ENCODE results near the gene CFAP74.

The CFAP74 gene

GRCh38 chr1:2000850-2001249 lies 2.7 kb downstream of the CFAP74 start:
- no peak for DNase-seq (ENCODE audit: extremely low read depth, low read depth)
- no peak for TF ChIP-seq CTCF (IDR thresholded peaks at IDR 0.05; ENCODE audit: low read depth, low read length)

GRCh38 chr1:2000432-2000831 lies 3.2 kb downstream of the CFAP74 start:
- DNase-seq (ENCODE audit: extremely low read depth, low read depth) = no peak
- no peak for TF ChIP-seq CTCF (IDR thresholded peaks at IDR 0.05; ENCODE audit: low read depth, low read length)

- DNase-seq (ENCODE audit: extremely low read depth, low read depth) = no peak
- TF ChIP-seq CTCF (IDR thresholded peaks at IDR 0.05; ENCODE audit: low read depth, low read length) = no peak
Measured at GRCh38 chr1:1997576-1997975, 6.0 kb downstream of the CFAP74 start.

DNA sequence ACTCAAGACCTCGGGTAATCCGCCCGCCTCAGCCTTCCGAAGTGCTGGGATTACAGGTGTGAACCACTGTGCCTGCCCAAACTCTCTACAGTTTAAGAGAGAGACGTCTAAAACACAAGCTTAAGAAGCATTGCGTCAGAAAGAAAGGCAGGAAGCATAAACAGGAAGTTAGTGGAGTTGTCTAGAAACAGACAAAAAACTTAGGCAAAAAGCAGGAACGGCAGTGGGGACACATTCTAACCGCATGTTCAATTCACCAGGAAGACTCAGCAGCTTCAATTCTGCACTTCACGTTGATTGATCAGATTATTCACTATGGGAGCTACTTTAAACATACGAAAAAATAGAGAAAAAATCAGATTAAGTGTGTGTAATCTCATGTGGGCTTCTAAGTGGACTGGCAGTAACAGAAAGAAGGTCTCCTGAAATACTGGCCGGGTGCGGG lies 7.4 kb downstream of the CFAP74 start:
- no peak for DNase-seq (ENCODE audit: extremely low read depth, low read depth)
- TF ChIP-seq CTCF (IDR thresholded peaks at IDR 0.05; ENCODE audit: low read depth, low read length) = no peak

- TF ChIP-seq CTCF (IDR thresholded peaks at IDR 0.05; ENCODE audit: low read depth, low read length) = no peak
- no peak for DNase-seq (ENCODE audit: extremely low read depth, low read depth)
Measured at GRCh38 chr1:1994536-1994935, 9.1 kb downstream of the CFAP74 start.

- no peak for TF ChIP-seq CTCF (IDR thresholded peaks at IDR 0.05; ENCODE audit: low read depth, low read length)
- DNase-seq (ENCODE audit: extremely low read depth, low read depth) = no peak
Measured at GRCh38 chr1:1990222-1990621, 13.4 kb downstream of the CFAP74 start.

DNA sequence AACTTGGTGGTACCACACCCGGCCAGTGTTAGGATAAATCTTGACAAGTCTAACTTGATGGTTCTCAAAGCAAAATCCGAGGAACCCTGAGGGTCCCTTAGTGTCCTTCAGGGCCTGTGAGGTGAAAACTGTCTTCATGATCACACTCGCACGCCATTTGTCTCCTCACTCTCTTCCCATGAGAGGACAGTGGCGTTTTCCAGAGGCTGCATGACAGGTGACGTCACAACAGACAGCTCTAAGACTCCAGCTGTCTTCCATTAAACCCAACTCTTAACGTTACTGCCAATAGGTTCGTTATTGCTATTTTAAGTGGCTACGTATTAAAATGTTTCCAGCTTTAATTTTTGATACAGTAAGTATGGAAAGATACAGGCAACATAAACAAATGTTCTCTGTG lies 13.8 kb downstream of the CFAP74 start:
- TF ChIP-seq CTCF (IDR thresholded peaks at IDR 0.05; ENCODE audit: low read depth, low read length) = no peak

More for the DNA sequence above, 13.8 kb downstream of the CFAP74 start:
- DNase-seq (ENCODE audit: extremely low read depth, low read depth) = no peak

All from AG09319 (cell line).